GM08714 (cell line): Measurements from ENCODE around the gene PROS1.
"Not testable (repeated sequence)": the region's sequence is repeated elsewhere in the genome, so short reads cannot be mapped to it uniquely, and the experiment has no call there.

Experiments used
- H3K4me3 ChIP-seq: fragments of 200-500 bp; sonication (Bioruptor generic); 2 replicates; pipeline ENCODE4 v1.5.1; 2014; ENCODE audit warnings: mild to moderate bottlenecking, low read length, inconsistent platforms
- ZNF274 ChIP-seq: IDR thresholded peaks from 2 replicates; pipeline ENCODE4 v1.6.1; 2012; ENCODE audit warnings: mild to moderate bottlenecking, low read depth, low read length

The PROS1 gene

DNA sequence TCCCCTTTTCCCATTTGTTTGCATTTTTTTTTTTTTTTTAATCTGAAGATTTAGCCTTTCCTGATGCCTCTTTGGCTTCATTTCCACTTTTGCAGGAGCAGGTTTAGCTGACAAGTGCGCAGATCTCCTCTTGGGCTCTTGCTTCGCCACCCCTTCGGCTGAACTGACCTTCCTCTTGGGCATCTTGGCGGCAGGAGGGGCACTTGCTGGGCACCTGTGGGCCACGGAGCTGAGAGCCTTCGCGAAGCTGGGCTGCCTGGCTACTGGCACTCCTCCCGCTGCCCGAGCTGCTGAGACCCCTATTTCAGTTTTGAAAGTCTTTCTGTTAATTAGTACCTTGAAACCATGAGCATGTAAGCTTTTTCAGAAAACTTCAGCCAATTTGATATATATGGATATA, 15.1 kb upstream of the PROS1 start:
- no peak overlapping the region for H3K4me3 ChIP-seq
- TF ChIP-seq ZNF274, result no peak

DNA sequence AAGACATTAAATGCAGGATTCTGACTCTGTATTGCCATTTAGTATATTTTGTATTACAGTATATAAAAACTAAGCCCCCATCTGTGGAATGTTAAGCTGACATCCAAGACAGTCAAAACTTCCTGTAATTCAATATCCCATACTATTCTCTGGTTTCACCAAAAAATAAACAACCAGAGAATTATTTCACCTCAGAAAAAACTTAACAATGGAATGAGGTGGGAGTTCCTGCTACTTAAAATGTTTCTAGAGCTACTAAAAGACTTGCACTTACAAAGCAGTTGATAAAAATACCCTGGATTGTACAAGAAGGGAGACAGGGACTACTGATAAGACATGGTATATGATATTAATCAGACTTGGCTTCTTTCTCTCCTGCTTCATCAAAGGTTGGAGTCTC, 14.6 kb upstream of the PROS1 start:
- no peak for TF ChIP-seq ZNF274
- no peak overlapping the region for H3K4me3 ChIP-seq

DNA sequence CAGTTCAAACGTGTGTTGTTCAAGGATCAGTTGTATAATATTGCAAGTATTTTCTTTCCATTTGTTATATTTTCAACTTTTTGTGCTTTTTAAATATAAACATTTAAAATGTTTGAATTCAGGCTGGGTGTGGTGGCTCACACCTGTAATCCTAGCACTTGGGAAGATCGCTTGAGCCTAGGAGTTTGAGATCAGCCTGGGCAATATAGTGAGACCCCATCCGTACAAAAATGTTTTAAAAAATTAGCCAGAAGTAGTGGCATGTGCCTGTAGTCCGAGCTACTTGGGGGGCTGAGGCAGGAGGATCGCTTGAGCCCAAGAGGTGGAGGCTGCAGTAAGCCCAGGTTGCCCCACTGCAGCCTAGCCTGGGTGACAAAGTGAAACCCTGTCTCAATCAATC, 10.9 kb upstream of the PROS1 start:
- no peak for TF ChIP-seq ZNF274
- no peak overlapping the region for H3K4me3 ChIP-seq

DNA sequence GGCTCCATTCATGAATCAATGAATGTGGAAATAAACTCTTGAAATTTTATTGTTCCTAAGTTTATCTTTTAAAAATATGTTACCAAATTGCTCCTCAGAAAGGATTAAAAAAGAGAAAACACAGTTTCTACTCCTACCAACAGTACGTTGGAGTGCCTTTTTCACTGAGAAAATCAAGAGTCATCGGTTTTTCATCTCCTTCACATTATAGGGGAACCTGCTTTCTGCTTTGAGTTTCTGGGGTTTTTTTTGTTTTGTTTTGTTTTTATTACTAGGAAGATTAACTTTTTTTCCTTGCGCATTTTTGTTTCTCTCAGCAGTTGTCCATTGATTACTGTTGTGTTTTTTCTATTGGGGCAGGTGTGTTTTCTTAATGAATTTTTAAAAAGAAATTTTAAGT, 9.7 kb upstream of the PROS1 start:
- H3K4me3 ChIP-seq, result no peak overlapping the region
- no peak for TF ChIP-seq ZNF274

DNA sequence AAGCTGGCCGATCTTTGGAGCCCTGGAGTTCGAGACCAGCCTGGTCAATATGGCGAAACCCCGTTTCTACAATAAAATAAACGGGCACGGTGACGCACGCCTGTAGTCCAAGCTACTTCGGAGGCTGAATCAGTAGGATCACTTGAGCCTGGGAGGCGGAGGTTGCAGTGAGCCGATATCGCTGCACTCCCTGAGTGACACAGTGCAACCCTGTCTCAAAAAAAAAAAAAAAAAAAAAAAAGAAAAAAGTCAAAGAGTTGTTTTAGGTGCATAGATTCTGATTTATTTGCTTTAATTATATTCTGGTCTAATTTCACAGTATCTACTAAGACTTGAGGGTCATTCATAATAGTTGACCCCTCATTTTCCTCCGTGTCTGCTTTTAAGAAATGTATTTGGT, 8.0 kb upstream of the PROS1 start:
- no peak overlapping the region for H3K4me3 ChIP-seq
- TF ChIP-seq ZNF274, result no peak

DNA sequence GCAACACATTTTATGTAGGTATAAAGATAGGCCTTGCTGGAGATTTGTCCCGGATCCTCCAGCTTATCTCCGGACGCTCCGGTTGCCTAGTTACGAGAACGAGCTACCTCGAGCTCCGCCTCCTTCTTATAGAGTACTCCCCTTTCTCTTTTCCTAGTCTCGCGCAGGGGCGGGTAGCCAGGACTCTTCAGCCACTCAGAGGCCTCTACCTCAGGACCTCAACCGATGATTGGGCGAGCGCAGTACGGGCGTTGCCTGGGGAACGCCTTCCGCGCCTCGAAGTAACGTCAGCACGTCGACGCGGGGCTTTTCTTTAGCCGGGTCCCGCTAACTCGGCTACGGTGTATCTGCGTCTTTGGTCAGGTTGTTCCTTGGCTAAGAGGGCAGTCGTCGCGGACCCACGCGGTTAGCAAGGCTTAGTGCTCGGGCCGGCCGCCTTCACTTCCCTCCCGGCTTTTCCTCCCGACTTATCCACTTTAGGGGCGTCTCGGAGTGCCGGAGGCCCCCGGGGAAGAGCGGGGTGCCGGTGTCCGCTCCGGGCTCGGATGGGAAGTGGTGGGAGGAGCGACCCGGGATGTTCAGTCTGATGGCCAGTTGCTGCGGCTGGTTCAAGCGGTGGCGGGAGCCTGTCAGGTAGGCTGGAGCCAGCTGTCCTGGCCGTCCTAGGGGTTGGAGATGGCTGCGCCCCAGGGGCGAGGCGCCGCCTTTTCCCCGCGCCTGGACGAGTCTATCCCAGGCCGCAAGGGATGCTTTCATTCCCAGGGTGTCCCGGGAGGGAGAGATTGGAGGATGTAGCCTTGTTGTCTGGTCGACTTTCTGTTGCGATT, 6.4 kb upstream of the PROS1 start, which contains the start of gene ARL13B:
ARL13B (plus strand) TSS at position 306 of the 827 bp plus-strand sequence; CDS start at position 575, 269 bp downstream.
- peak within 1 kb of the TSS; percentile 81 for H3K4me3 ChIP-seq
- no peak for TF ChIP-seq ZNF274

DNA sequence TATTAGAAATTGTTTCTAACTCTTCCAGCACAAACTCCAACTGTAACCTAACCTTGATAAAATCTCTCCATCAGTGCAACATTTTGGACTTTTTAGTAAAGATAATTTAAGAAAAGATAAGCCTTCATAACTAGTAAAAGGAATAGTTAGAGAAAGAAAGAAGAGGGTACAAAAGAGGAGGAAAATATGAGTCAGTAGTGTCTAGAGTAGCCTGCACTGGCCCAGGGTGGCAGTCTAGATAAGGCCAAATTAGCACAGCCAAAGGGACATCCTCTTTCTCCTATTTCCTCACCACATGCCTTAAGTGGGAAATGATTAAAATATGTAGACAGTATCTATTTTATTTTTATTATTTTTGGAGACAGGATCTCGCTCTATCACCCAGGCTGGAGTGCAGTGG, 3.7 kb downstream of the PROS1 start:
- no peak overlapping the region for H3K4me3 ChIP-seq
- no peak for TF ChIP-seq ZNF274

DNA sequence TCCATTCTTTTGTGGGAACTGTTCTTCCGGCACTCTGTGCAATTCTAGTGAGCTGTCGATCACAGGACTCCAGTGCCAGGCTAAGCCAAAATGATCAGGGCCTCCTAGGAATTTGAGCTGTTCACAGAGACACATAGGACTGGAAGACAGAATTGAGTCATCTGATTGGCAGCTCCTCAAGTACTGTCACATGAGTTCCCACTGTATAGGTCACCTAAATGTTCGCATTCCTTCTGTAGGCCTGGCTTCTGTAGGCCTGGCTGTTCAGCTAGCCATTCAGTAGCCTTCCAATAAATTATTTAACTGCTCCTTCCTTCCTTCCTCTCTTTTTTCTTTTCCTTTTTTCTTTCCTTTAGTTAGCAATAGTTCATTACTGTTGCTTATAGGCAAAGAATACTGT, 4.3 kb downstream of the PROS1 start:
- TF ChIP-seq ZNF274, result no peak

DNA sequence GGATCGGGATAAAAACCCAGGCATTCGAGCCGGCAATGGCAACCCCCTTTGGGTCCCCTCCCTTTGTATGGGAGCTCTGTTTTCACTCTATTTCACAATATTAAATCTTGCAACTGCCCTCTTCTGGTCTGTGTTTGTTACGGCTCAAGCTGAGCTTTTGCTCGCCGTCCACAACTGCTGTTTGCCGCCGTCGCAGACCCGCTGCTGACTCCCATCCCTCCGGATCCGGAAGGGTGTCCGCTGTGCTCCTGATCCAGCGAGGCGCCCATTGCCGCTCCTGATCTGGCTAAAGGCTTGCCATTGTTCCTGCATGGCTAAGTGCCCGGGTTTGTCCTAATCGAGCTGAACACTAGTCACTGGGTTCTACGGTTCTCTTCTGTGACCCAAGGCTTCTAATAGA, 8.6 kb downstream of the PROS1 start:
- not testable (repeated sequence) for H3K4me3 ChIP-seq

More for the DNA sequence above, 4.3 kb downstream of the PROS1 start:
- H3K4me3 ChIP-seq, result no peak overlapping the region

DNA sequence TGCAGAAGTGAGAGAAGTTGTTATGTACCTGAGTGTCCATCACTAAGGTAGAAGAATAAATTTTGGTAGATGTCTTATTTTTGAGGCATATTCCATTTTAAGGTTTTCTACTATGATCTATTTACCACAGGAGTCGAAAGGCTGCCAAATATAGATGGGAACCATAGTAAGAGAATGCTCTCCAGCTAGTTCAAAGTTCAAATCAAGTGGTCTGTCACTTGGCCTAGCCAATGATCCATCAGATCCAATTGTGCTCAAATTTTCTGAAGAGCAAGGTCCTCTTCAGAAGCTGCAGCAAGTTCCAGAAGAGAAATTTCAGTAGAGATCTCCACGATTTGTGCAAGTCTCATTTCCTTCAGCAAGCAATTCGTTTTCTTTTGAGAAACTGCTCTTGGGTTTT, 10.9 kb downstream of the PROS1 start:
- no peak for TF ChIP-seq ZNF274
- H3K4me3 ChIP-seq, result no peak overlapping the region

DNA sequence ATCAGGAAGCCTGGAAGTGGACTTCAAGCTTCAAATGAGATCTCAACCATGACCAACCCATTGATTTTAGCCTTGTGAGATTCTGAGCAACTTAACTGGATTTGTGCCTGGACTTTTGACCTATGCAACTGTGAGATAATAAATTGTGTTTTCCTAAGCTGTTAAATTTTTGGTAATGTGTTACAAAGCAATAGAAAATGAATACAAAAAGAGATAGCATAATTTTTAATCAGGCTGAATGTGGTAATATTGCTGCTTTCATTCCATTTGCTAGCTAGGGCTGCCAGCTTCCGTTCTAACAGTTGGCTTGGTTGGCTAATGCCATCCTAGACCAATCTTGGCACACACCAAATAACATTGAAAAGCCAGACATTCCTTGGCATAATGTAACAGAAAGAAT, 12.2 kb downstream of the PROS1 start:
- TF ChIP-seq ZNF274, result no peak
- no peak overlapping the region for H3K4me3 ChIP-seq

DNA sequence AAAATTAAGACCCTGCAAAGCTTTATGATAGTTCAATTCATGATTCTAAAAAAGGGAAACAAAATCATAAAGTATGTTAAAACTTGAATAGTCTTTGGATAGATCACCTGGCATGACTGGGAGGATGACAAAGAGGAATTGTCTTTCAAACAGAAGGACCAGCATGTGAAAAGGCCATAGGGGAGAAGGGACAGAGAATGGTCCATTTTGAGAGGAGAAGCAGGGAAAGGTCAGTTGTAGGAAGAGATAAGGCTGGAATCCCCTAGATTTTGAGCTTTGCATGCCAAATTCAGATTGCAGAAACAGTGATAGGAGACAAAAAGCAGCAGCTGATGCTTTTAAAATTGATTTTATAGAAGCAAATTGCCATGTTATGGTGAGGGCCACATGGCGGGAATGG, 12.7 kb downstream of the PROS1 start:
- H3K4me3 ChIP-seq, result no peak overlapping the region
- no peak for TF ChIP-seq ZNF274

DNA sequence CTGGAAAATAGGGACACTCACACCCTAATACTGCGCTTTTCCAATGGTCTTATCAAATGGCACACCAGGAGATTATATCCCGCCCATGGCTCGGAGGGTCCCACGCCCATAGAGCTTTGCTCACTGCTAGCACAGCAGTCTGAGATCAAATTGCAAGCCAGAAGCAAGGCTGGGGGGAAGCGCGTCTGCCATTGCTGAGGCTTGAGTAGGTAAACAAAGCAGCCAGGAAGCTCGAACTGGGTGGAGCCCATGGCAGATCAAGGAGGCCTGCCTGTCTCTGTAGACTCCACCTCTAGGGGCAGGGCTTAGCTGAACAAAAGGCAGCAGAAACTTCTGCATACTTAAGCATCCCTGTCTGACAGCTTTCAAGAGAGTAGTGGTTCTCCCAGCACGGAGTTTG, 23.7 kb downstream of the PROS1 start:
- not testable (repeated sequence) for H3K4me3 ChIP-seq

DNA sequence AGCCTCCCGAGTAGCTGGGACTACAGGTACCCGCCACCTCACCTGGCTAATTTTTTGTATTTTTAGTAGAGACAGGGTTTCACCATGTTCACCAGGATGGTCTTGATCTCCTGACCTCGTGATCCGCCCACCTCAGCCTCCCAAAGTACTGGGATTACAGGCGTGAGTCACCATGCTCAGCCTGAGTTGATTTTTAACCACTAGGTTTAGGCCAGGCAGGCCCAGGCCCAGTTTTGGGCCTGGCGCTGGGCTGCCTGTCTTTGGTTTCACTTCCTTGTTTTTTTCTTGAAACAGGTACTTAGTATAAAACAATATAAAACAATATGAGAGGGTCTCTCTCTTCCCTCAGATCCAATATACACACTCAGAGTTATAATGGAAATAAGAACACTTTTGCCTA, 36.2 kb downstream of the PROS1 start:
- H3K4me3 ChIP-seq, result not testable (repeated sequence)

DNA sequence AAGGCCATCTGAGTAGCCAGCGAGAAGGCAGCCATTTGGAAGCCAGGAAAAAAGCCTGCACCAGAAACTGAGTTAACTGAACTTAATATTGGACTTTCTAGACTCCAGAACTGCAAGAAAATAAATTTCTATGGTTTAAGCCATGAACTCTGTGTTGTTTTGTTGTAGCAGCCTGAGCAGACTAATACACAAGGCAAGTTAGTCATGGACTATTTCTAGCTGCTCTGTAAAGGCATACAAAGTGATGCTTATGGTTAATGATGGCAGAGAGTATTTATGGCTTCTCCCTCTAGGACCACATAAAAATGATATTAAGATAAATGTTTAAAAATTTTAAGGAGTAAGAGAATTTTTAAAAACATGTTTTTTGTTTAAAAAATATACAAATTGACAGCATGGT, 37.1 kb downstream of the PROS1 start:
- no peak overlapping the region for H3K4me3 ChIP-seq
- no peak for TF ChIP-seq ZNF274
